ENCODE results near the gene RPA3. TPM values are rescaled to one million over a fixed set of nuclear protein-coding genes. Genes with fewer than 3 reads are reported as not detected.

RPA3 gene
- total RNA-seq = 0.96 TPM

GRCh38 chr7:7718492-7718891 lies at the start of gene RPA3:
Gene RPA3 (minus strand): TSS chr7:7718607. CDS start chr7:7640418, 78,189 bp downstream.
- no peak for TF ChIP-seq CTCF (IDR thresholded peaks at IDR 0.05)
- Histone ChIP-seq H3K9me3 (no peaks in the 10 kb centered on the region), H3K27ac (no peak within 1 kb of the TSS), H3K4me1 (no peaks in the 10 kb centered on the region), H3K27me3 (no peaks in the 10 kb centered on the region), H3K4me3 (no peak within 1 kb of the TSS), H3K36me3 (no peaks in the 10 kb centered on the region)
- intact Hi-C loops (cut with DNase I) = no loop called here
- DNase-seq (ENCODE audit: low spot score in 2 of 2) = no peak

- Histone ChIP-seq H3K9me3 (no peaks in the 10 kb centered on the region), H3K27ac (no peak overlapping the region), H3K27me3 (no peaks in the 10 kb centered on the region), H3K4me1 (no peaks in the 10 kb centered on the region), H3K4me3 (no peak overlapping the region), H3K36me3 (no peaks in the 10 kb centered on the region)
- intact Hi-C loops (cut with DNase I) = no loop called here
- DNase-seq (ENCODE audit: low spot score in 2 of 2) = no peak
- TF ChIP-seq CTCF (IDR thresholded peaks at IDR 0.05) = no peak
Observed at GRCh38 chr7:7766671-7767070, 48.3 kb upstream of the RPA3 start.

- no peaks in the 10 kb centered on the region for H3K36me3 ChIP-seq
- DNase-seq (ENCODE audit: low spot score in 2 of 2) = no peak
- H3K4me3 ChIP-seq = no peak overlapping the region
- no peaks in the 10 kb centered on the region for H3K9me3 ChIP-seq
- intact Hi-C loops (cut with DNase I) = no loop called here
- H3K27me3 ChIP-seq = no peaks in the 10 kb centered on the region
- no peak for TF ChIP-seq CTCF (IDR thresholded peaks at IDR 0.05)
- H3K27ac ChIP-seq = no peak overlapping the region
- H3K4me1 ChIP-seq = no peaks in the 10 kb centered on the region
Observed at GRCh38 chr7:7765422-7765821, 47.0 kb upstream of the RPA3 start.

- Histone ChIP-seq H3K27ac (no peak overlapping the region), H3K36me3 (no peaks in the 10 kb centered on the region), H3K9me3 (no peaks in the 10 kb centered on the region), H3K27me3 (no peaks in the 10 kb centered on the region), H3K4me3 (no peak overlapping the region), H3K4me1 (no peaks in the 10 kb centered on the region)
- no peak for DNase-seq (ENCODE audit: low spot score in 2 of 2)
- no peak for TF ChIP-seq CTCF (IDR thresholded peaks at IDR 0.05)
- intact Hi-C loops (cut with DNase I) = no loop called here
Observed at GRCh38 chr7:7764520-7765396, 46.4 kb upstream of the RPA3 start.

GRCh38 chr7:7761974-7762779 lies 43.8 kb upstream of the RPA3 start:
- intact Hi-C loops (cut with DNase I) = loop anchor here (2.0 kb wide), 1 partner anchor 79 kb away; no protein-coding TSS in a partner anchor

More at GRCh38 chr7:7761974-7762779, 43.8 kb upstream of the RPA3 start:
- H3K4me1 ChIP-seq = no peaks in the 10 kb centered on the region
- H3K36me3 ChIP-seq = no peaks in the 10 kb centered on the region
- DNase-seq (ENCODE audit: low spot score in 2 of 2) = no peak
- H3K27me3 ChIP-seq = no peaks in the 10 kb centered on the region
- H3K9me3 ChIP-seq = no peaks in the 10 kb centered on the region
- H3K27ac ChIP-seq = peak overlapping the region; percentile 43 to 44
- H3K4me3 ChIP-seq = peak overlapping the region; percentile 52 to 58
- no peak for TF ChIP-seq CTCF (IDR thresholded peaks at IDR 0.05)

Data from ascending aorta (tissue), 2 donors.